PC-3 (cell line): Measurements from ENCODE around the gene ACTR3C. TPM values are rescaled to one million over a fixed set of nuclear protein-coding genes. Genes with fewer than 3 reads are reported as not detected.

Experiments used
- ATAC-seq: fragments of 200-7000 bp; cut with Tn5 transposase; 2 replicates; pipeline ENCODE4 v1.9.1; 2020; ENCODE audit warnings: mild to moderate bottlenecking, moderate library complexity
- BruUV-seq: library from RNA; stranded (reverse); fragments of 400-500 nt; replicated peaks from 2 replicates; lab custom pipeline; 2021; lab: Mats Ljungman, UMichigan
- CTCF ChIA-PET: fragments of 300-600 bp; sonication (Branson Sonifier 250); formaldehyde crosslinking; loops from one replicate; lab custom pipeline; 2022; ENCODE audit warnings: antibody characterized with exemption; lab: Charles Lee
- POLR2A ChIA-PET: fragments of 300-600 bp; sonication (Branson Sonifier 250); formaldehyde crosslinking; loops from one replicate; lab custom pipeline; 2022; ENCODE audit warnings: antibody characterized with exemption; ENCODE audit not compliant: unreplicated experiment; lab: Charles Lee
- DNase-seq: peaks from one replicate; pipeline ENCODE4 v3.0.0-alpha.2; 2015
- H2AFZ ChIP-seq: fragments of 300-600 bp; sonication (generic); 2 replicates; pipeline ENCODE4 v1.6.0; 2016; ENCODE audit warnings: antibody characterized with exemption, low read length
- H3F3A ChIP-seq: fragments of 300-600 bp; sonication (generic); one replicate; pipeline ENCODE4 v1.6.0; 2017; ENCODE audit warnings: antibody characterized with exemption, low read length, control low read depth, mild to moderate bottlenecking; ENCODE audit not compliant: unreplicated experiment
- H3K27ac ChIP-seq: fragments of 300-600 bp; sonication (generic); 2 replicates; pipeline ENCODE4 v1.5.1; 2016; ENCODE audit warnings: mild to moderate bottlenecking, low read length
- H3K27me3 ChIP-seq: fragments of 300-600 bp; sonication (generic); 2 replicates; pipeline ENCODE4 v1.6.1; 2016; ENCODE audit warnings: low read length, mixed read lengths
- H3K36me3 ChIP-seq: fragments of 300-600 bp; sonication (generic); 2 replicates; pipeline ENCODE4 v1.6.1; 2016; ENCODE audit warnings: low read depth, mixed run types, low read length, mixed read lengths
- H3K4me1 ChIP-seq: fragments of 300-600 bp; sonication (generic); 2 replicates; pipeline ENCODE4 v1.5.1; 2016; ENCODE audit warnings: low read length; ENCODE audit not compliant: insufficient read depth
- H3K4me2 ChIP-seq: fragments of 300-600 bp; sonication (generic); 2 replicates; pipeline ENCODE4 v1.6.0; 2016; ENCODE audit warnings: low read length
- H3K4me3 ChIP-seq: fragments of 300-600 bp; sonication (generic); 2 replicates; pipeline ENCODE4 v1.5.1; 2016; ENCODE audit warnings: mild to moderate bottlenecking, low read length, mixed read lengths
- H3K79me2 ChIP-seq: fragments of 300-600 bp; sonication (generic); 2 replicates; pipeline ENCODE4 v1.6.1; 2017; ENCODE audit warnings: low read length, mixed read lengths
- H3K9ac ChIP-seq: fragments of 300-600 bp; sonication (generic); 2 replicates; pipeline ENCODE4 v1.6.0; 2016; ENCODE audit warnings: mild to moderate bottlenecking, low read length
- H3K9me2 ChIP-seq: fragments of 300-600 bp; sonication (generic); replicated peaks from 2 replicates; pipeline ENCODE4 v1.6.1; 2016; ENCODE audit warnings: mixed run types, low read length, mixed read lengths
- H3K9me3 ChIP-seq: fragments of 300-600 bp; sonication (generic); 2 replicates; pipeline ENCODE4 v1.6.1; 2016; ENCODE audit warnings: low read length, mixed read lengths
- H4K20me1 ChIP-seq: fragments of 300-600 bp; sonication (generic); 2 replicates; pipeline ENCODE4 v1.6.1; 2016; ENCODE audit warnings: low read length, mixed read lengths
- EZH2 ChIP-seq: fragments of 300-600 bp; sonication (generic); IDR thresholded peaks from one replicate; pipeline ENCODE4 v1.6.1; 2017; ENCODE audit warnings: antibody characterized with exemption, mild to moderate bottlenecking, low read length; ENCODE audit not compliant: unreplicated experiment
- EZH2phosphoT487 ChIP-seq: fragments of 300-600 bp; sonication (generic); IDR thresholded peaks from 2 replicates; pipeline ENCODE4 v1.6.1; 2018; ENCODE audit warnings: mild to moderate bottlenecking, antibody characterized with exemption, low read length, borderline replicate concordance
- intact Hi-C: fragments of 100-400 bp; cut with micrococcal nuclease; formaldehyde crosslinking; loops from 2 replicates; pipeline ENCODE4 v1.9.0; 2023
- total RNA-seq: library from RNA; depleted of rRNA; stranded (reverse); fragments of >200 nt; gene quantifications from 2 replicates; pipeline ENCODE4 v1.2.3, GENCODE V29; 2014
- TF ChIP-seq, protein P1 (sequence below): fragments of 300-600 bp; sonication (generic); conservative IDR thresholded peaks from 2 replicates; pipeline ENCODE4 v1.5.1; 2017; ENCODE audit warnings: antibody characterized with exemption, low read depth, mild to moderate bottlenecking, low read length

The ACTR3C gene
- total RNA-seq, 1 experiment from 2014 or later = 10.8 TPM

DNA sequence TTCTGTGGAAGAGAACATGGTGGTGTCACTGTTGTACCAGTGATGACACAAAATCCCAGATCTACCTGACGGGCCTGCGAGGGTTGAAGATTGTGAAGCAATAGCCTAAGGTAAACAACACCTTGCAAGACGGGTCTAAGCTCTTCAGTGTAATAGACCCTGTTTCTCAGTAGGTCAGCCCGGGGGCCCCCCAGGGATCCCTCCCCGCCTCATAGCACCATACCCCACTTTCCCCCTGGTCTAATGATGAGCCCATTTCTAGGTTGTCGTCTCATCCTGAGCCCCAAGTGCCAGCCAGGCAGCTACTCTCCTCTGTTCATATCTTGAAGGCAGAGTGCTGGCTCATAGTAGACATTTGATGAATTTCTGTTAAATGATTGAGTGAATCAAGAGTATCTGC lies 2.6 kb upstream of the ACTR3C start:
- Histone ChIP-seq H3K4me2 (no peak overlapping the region), H3K9me2 (no peaks in the 10 kb centered on the region), H3K79me2 (peaks cover 7% of the 10 kb centered on the region), H3K9ac (no peak overlapping the region), H4K20me1 (no peaks in the 10 kb centered on the region), H3K9me3 (no peaks in the 10 kb centered on the region), H3K4me3 (no peak overlapping the region), H3F3A (no peaks in the 10 kb centered on the region), H3K4me1 (peaks cover 17% of the 10 kb centered on the region), H2AFZ (no peak overlapping the region), H3K27me3 (no peaks in the 10 kb centered on the region), H3K27ac (no peak overlapping the region), H3K36me3 (no peaks in the 10 kb centered on the region)
- no peak for DNase-seq
- intact Hi-C loops = no loop called here
- POLR2A ChIA-PET = no interaction called here
- BruUV-seq = no TSS peak
- TF ChIP-seq EZH2phosphoT487 (no peak), EZH2 (no peak)
- TF ChIP-seq, protein P1, sequence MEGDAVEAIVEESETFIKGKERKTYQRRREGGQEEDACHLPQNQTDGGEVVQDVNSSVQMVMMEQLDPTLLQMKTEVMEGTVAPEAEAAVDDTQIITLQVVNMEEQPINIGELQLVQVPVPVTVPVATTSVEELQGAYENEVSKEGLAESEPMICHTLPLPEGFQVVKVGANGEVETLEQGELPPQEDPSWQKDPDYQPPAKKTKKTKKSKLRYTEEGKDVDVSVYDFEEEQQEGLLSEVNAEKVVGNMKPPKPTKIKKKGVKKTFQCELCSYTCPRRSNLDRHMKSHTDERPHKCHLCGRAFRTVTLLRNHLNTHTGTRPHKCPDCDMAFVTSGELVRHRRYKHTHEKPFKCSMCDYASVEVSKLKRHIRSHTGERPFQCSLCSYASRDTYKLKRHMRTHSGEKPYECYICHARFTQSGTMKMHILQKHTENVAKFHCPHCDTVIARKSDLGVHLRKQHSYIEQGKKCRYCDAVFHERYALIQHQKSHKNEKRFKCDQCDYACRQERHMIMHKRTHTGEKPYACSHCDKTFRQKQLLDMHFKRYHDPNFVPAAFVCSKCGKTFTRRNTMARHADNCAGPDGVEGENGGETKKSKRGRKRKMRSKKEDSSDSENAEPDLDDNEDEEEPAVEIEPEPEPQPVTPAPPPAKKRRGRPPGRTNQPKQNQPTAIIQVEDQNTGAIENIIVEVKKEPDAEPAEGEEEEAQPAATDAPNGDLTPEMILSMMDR = no peak
- no peak for ATAC-seq
- CTCF ChIA-PET = no interaction called here

DNA sequence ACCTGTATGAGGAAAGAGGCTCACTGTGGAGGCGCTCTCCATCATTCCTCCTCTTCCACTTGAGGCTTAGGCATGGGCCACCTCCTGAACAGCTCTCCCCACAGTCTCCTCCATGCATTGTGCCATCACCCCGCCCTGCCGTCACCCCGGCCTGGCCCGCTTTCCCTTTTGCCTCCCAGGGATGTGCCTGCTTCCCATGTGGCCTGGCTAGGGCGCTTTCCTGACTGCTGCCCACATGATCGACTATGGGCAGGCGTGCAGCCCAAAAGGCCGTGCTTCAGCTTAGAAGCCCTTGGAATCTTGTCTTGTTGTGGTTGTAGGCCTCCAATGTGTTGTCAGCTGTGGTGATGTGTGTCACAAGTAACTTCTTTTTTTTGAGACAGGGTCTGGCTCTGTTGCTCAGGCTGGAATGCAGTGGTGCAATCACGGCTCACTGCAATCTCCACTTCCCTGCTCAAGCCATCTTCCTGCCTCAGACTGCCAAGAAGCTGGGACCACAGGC lies 1.8 kb upstream of the ACTR3C start:
- Histone ChIP-seq H3F3A (no peaks in the 10 kb centered on the region), H3K4me1 (peaks cover 17% of the 10 kb centered on the region), H3K27me3 (no peaks in the 10 kb centered on the region), H3K4me2 (no peak overlapping the region), H3K9me2 (no peaks in the 10 kb centered on the region), H3K9me3 (no peaks in the 10 kb centered on the region), H3K9ac (no peak overlapping the region), H2AFZ (no peak overlapping the region), H3K79me2 (peaks cover 7% of the 10 kb centered on the region), H4K20me1 (no peaks in the 10 kb centered on the region), H3K4me3 (no peak overlapping the region), H3K36me3 (no peaks in the 10 kb centered on the region), H3K27ac (no peak overlapping the region)
- intact Hi-C loops = no loop called here
- CTCF ChIA-PET = no interaction called here
- POLR2A ChIA-PET = no interaction called here
- no peak for TF ChIP-seq EZH2
- DNase-seq (no peak), ATAC-seq (no peak)
- no TSS peak for BruUV-seq

DNA sequence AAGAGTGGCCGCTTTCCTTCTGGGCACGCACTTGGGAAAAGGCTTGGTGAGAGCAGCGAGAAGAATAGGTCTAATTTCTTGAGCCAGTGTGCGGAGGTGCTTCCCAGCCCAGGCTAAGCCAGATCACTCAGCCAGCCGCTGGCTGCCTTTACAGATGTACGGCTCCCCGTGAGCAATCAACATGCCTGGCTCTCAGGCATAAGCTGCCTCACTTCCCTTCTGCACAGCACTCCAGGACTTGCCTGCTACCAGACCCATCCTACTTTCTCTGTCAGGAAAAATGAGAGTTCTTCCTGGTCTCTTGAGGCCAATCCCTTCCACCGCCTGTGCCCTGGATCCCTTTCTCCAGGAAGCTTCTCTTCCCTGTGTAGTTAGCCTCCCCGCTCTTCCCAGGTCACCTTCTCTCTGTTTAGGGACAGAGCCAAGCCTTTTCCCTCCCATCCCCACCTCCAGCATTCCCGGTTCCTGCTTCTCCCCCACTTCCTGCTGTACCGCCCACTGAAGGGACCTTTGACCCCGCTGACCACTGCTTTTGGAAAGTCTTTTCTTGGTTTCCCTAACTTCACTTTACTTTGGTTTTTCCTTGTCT lies 1.1 kb upstream of the ACTR3C start:
- CTCF ChIA-PET = no interaction called here
- peak overlapping the region; percentile 81 for H3K4me3 ChIP-seq
- H3K27me3 ChIP-seq = no peaks in the 10 kb centered on the region
- no peak overlapping the region for H3K27ac ChIP-seq
- H3K4me1 ChIP-seq = peaks cover 17% of the 10 kb centered on the region
- no TSS peak for BruUV-seq
- peak overlapping the region; percentile 98; the same call in 1 of the 2 replicates for H2AFZ ChIP-seq
- POLR2A ChIA-PET = no interaction called here
- peak overlapping the region; percentile 90 for H3K4me2 ChIP-seq
- peaks cover 7% of the 10 kb centered on the region for H3K79me2 ChIP-seq
- H3F3A ChIP-seq = no peaks in the 10 kb centered on the region
- no peak for ATAC-seq
- H3K9ac ChIP-seq = no peak overlapping the region
- no peaks in the 10 kb centered on the region for H3K36me3 ChIP-seq
- DNase-seq = no peak
- intact Hi-C loops = loop anchor here (5.0 kb wide), 1 partner anchor 53 kb away; the partner anchor contains the start of gene ZNF775
- H3K9me2 ChIP-seq = no peaks in the 10 kb centered on the region
- TF ChIP-seq EZH2 = no peak
- no peak for TF ChIP-seq EZH2phosphoT487
- TF ChIP-seq, protein P1 = no peak
- no peaks in the 10 kb centered on the region for H4K20me1 ChIP-seq
- no peaks in the 10 kb centered on the region for H3K9me3 ChIP-seq
